Measurements from ENCODE around the gene SMTN. TPM values are rescaled to one million over a fixed set of nuclear protein-coding genes. Genes with fewer than 3 reads are reported as not detected.

The SMTN gene
- total RNA-seq, 1 donor from 2014 or later: 57.9 TPM

DNA sequence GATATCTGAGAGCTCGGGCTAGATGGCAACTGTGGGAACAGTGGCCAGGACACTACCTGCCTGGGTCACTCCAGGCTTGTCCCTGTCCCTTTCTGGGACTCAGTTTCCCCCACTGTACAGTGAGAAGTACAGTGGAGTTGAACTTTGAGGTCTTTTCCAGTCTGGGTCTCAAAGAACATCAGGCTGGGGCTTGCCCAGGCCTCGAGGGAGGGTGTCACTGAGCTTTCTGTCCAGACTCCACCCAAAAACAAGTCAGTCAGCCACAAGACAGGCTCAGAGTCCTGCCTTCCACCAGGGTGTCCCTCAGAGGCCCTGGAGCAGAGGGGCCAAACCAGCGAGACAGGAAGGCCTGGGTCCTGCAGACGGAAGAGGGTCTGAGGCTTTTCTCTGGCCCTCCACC lies 61.2 kb downstream of the SMTN start:
- no peak overlapping the region for H3K4me3 ChIP-seq (ENCODE audit: low read length in 3 of 3)
- no peak overlapping the region for H3K9ac ChIP-seq (ENCODE audit: low read depth in 1 of 3, low read length in 3 of 3)
- H3K36me3 ChIP-seq (ENCODE audit: control insufficient read depth in 3 of 3, insufficient read depth in 3 of 3, low read length in 3 of 3): no peaks in the 10 kb centered on the region
- H3K9me3 ChIP-seq (ENCODE audit: control insufficient read depth in 3 of 3, low read length in 3 of 3): peaks cover 0 to 2% (median 0%) of the 10 kb centered on the region in 3 donors
- no peak overlapping the region for H3K27ac ChIP-seq (ENCODE audit: low read depth, low read length)
- peaks cover 14 to 30% (median 20%) of the 10 kb centered on the region in 3 donors for H3K27me3 ChIP-seq (ENCODE audit: control insufficient read depth in 3 of 3, insufficient read depth in 3 of 3, low read length in 3 of 3)
- no peaks in the 10 kb centered on the region for H3K4me1 ChIP-seq (ENCODE audit: control insufficient read depth in 3 of 3, insufficient read depth in 3 of 3, low read length in 3 of 3)

DNA sequence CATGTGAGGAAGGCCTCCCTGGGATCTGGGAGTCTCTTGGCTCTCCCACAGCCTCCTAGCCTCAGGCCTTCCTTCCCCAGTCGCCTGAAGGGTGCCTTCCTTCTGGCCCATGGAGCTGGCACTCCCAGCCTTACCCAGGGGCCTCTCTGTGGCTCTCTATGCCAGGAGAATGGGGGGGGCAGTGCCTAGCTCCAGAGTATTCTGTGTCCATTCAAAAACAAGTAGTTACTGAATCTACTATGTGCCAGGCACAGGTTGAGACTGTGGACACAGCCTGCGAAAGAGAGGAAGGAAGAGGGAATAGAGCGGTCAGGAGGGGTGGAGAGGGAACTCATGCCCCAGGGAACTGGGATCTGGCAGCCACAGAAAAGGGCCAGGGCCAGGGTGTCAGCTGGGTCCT lies 61.9 kb downstream of the SMTN start:
- H3K9ac ChIP-seq (ENCODE audit: low read depth in 1 of 3, low read length in 3 of 3): no peak overlapping the region
- H3K36me3 ChIP-seq (ENCODE audit: control insufficient read depth in 3 of 3, insufficient read depth in 3 of 3, low read length in 3 of 3): no peaks in the 10 kb centered on the region
- peaks cover 14 to 23% (median 20%) of the 10 kb centered on the region in 3 donors for H3K27me3 ChIP-seq (ENCODE audit: control insufficient read depth in 3 of 3, insufficient read depth in 3 of 3, low read length in 3 of 3)
- no peak overlapping the region for H3K27ac ChIP-seq (ENCODE audit: low read depth, low read length)
- H3K4me1 ChIP-seq (ENCODE audit: control insufficient read depth in 3 of 3, insufficient read depth in 3 of 3, low read length in 3 of 3): no peaks in the 10 kb centered on the region
- no peak overlapping the region for H3K4me3 ChIP-seq (ENCODE audit: low read length in 3 of 3)
- H3K9me3 ChIP-seq (ENCODE audit: control insufficient read depth in 3 of 3, low read length in 3 of 3): peaks cover 0 to 6% (median 0%) of the 10 kb centered on the region in 3 donors

DNA sequence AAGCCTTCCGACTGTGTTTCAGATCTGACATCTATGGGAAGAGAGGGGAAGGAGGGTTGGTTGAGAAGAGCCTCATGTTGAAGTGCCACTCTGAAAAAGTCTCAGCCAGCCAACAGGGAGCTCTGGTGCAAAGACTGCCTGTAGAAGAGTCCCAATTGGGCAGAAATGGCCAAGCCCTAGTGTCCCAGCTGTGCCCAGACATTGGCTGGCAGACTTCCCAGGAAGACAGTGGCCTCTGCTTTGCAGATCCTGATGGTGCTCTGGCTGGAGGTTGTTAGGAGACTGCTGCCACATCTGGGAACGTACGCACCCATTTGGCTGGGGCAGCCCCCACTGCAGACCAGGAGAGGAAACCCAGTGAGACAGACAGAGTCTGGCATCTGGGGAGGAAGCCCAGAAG lies 62.4 kb downstream of the SMTN start:
- Histone ChIP-seq H3K36me3 (ENCODE audit: control insufficient read depth in 3 of 3, insufficient read depth in 3 of 3, low read length in 3 of 3) (no peaks in the 10 kb centered on the region), H3K27ac (ENCODE audit: low read depth, low read length) (no peak overlapping the region), H3K4me3 (ENCODE audit: low read length in 3 of 3) (no peak overlapping the region), H3K9me3 (ENCODE audit: control insufficient read depth in 3 of 3, low read length in 3 of 3) (peaks cover 0 to 6% (median 0%) of the 10 kb centered on the region in 3 donors), H3K27me3 (ENCODE audit: control insufficient read depth in 3 of 3, insufficient read depth in 3 of 3, low read length in 3 of 3) (peaks cover 9 to 18% (median 16%) of the 10 kb centered on the region in 3 donors), H3K4me1 (ENCODE audit: control insufficient read depth in 3 of 3, insufficient read depth in 3 of 3, low read length in 3 of 3) (peaks cover under 1 to 2% (median under 1%) of the 10 kb centered on the region in 3 donors), H3K9ac (ENCODE audit: low read depth in 1 of 3, low read length in 3 of 3) (no peak overlapping the region)

GRCh38 chr22:31144223-31144622 lies 63.1 kb downstream of the SMTN start:
- H3K9ac ChIP-seq (ENCODE audit: low read depth in 1 of 3, low read length in 3 of 3): no peak overlapping the region
- no peak overlapping the region for H3K27ac ChIP-seq (ENCODE audit: low read depth, low read length)
- no peaks in the 10 kb centered on the region for H3K36me3 ChIP-seq (ENCODE audit: control insufficient read depth in 3 of 3, insufficient read depth in 3 of 3, low read length in 3 of 3)
- H3K4me1 ChIP-seq (ENCODE audit: control insufficient read depth in 3 of 3, insufficient read depth in 3 of 3, low read length in 3 of 3): peaks cover 4 to 7% (median 6%) of the 10 kb centered on the region in 3 donors
- peaks cover 0 to 6% (median 0%) of the 10 kb centered on the region in 3 donors for H3K9me3 ChIP-seq (ENCODE audit: control insufficient read depth in 3 of 3, low read length in 3 of 3)
- peaks cover 7 to 12% (median 10%) of the 10 kb centered on the region in 3 donors for H3K27me3 ChIP-seq (ENCODE audit: control insufficient read depth in 3 of 3, insufficient read depth in 3 of 3, low read length in 3 of 3)
- H3K4me3 ChIP-seq (ENCODE audit: low read length in 3 of 3): no peak overlapping the region

DNA sequence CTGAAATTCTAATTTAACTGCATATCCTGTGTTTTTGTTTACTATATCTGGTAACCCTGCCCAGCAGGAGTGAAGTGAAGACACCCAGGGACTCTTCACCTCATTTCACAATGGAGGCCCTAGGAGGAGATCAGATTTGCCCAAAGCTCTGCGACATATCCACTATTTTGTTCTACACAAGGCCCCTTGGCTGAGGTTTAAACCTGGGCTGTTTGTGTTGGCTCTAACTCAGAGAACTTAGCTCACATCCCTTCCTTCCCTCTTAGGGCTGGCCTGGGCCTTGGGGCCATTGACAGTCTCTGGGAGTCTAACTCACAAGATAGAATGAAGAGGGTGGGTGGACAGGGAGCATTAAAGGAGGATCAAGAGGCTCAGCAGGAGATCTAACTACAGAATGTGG lies 67.4 kb downstream of the SMTN start:
- no peaks in the 10 kb centered on the region for H3K27me3 ChIP-seq (ENCODE audit: control insufficient read depth in 3 of 3, insufficient read depth in 3 of 3, low read length in 3 of 3)
- H3K9ac ChIP-seq (ENCODE audit: low read depth in 1 of 3, low read length in 3 of 3): peak overlapping the region in 2 of 3 donors; percentile 22 to 51
- H3K4me1 ChIP-seq (ENCODE audit: control insufficient read depth in 3 of 3, insufficient read depth in 3 of 3, low read length in 3 of 3): peaks cover 4 to 7% (median 6%) of the 10 kb centered on the region in 3 donors
- H3K27ac ChIP-seq (ENCODE audit: low read depth, low read length): peak overlapping the region; percentile 49
- H3K4me3 ChIP-seq (ENCODE audit: low read length in 3 of 3): no peak overlapping the region
- H3K36me3 ChIP-seq (ENCODE audit: control insufficient read depth in 3 of 3, insufficient read depth in 3 of 3, low read length in 3 of 3): no peaks in the 10 kb centered on the region
- peaks cover 0 to 6% (median 0%) of the 10 kb centered on the region in 3 donors for H3K9me3 ChIP-seq (ENCODE audit: control insufficient read depth in 3 of 3, low read length in 3 of 3)

DNA sequence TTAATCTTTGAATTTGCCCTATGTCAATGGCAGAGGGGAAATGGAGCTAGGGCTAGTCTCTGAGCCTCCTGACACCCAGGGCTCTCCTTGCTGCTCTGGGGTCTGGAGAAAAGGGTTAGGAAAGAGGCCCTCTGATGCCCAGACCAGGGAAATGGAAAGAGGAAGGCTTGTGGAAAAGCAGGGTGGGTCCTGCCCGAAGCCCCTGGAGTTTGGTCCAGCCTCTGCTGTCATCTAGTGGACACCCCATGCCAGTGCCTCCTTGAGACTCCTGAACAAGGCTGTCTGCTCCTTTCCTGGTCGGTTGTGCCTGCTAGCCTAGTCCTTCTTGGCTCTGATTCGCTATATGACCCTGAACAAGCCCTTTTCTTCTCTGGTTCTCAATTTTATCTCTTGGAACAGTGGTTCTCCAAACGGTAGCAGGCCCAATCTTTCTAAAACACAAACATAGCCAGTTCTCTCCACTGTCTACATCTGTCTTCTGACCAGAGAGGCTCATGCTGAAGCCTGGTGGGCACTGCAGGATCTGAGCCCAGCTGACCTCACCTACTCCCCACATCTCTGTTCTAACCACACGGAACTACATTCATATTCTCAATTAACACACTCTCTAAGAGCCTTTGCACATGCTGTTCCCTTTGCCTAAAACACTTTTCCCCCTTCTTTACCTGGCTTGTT lies 68.0 kb downstream of the SMTN start:
- H3K36me3 ChIP-seq (ENCODE audit: control insufficient read depth in 3 of 3, insufficient read depth in 3 of 3, low read length in 3 of 3): no peaks in the 10 kb centered on the region
- peak overlapping the region in 2 of 3 donors; percentile 22 to 51 for H3K9ac ChIP-seq (ENCODE audit: low read depth in 1 of 3, low read length in 3 of 3)
- H3K9me3 ChIP-seq (ENCODE audit: control insufficient read depth in 3 of 3, low read length in 3 of 3): peaks cover 0 to 6% (median 0%) of the 10 kb centered on the region in 3 donors
- peak overlapping the region; percentile 49 for H3K27ac ChIP-seq (ENCODE audit: low read depth, low read length)
- no peaks in the 10 kb centered on the region for H3K27me3 ChIP-seq (ENCODE audit: control insufficient read depth in 3 of 3, insufficient read depth in 3 of 3, low read length in 3 of 3)
- H3K4me3 ChIP-seq (ENCODE audit: low read length in 3 of 3): no peak overlapping the region
- peaks cover 4 to 7% (median 6%) of the 10 kb centered on the region in 3 donors for H3K4me1 ChIP-seq (ENCODE audit: control insufficient read depth in 3 of 3, insufficient read depth in 3 of 3, low read length in 3 of 3)

DNA sequence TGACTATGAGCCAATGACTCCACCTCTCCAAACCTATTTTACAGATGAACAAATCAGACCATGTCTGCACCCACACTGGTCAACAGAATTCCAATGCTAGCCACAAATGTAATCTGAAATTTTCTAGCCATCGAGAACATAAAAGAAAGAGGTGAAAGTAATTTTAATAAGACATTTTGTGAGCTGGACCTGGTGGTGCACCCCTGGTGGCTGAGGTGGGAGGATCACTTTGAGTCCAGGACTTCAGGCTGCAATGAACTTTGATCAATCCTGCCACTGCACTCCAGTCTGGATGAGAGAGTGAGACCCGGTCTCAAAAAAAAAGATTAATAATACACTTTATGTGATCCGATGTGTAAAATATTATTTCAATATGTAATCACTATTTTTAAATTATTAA lies 69.5 kb downstream of the SMTN start:
- Histone ChIP-seq H3K4me1 (ENCODE audit: control insufficient read depth in 3 of 3, insufficient read depth in 3 of 3, low read length in 3 of 3) (peaks cover 4 to 14% (median 7%) of the 10 kb centered on the region in 3 donors), H3K9me3 (ENCODE audit: control insufficient read depth in 3 of 3, low read length in 3 of 3) (peaks cover 0 to 6% (median 0%) of the 10 kb centered on the region in 3 donors), H3K27ac (ENCODE audit: low read depth, low read length) (no peak overlapping the region), H3K27me3 (ENCODE audit: control insufficient read depth in 3 of 3, insufficient read depth in 3 of 3, low read length in 3 of 3) (no peaks in the 10 kb centered on the region), H3K4me3 (ENCODE audit: low read length in 3 of 3) (no peak overlapping the region), H3K36me3 (ENCODE audit: control insufficient read depth in 3 of 3, insufficient read depth in 3 of 3, low read length in 3 of 3) (no peaks in the 10 kb centered on the region), H3K9ac (ENCODE audit: low read depth in 1 of 3, low read length in 3 of 3) (no peak overlapping the region)

- no peaks in the 10 kb centered on the region for H3K27me3 ChIP-seq (ENCODE audit: control insufficient read depth in 3 of 3, insufficient read depth in 3 of 3, low read length in 3 of 3)
- H3K9ac ChIP-seq (ENCODE audit: low read depth in 1 of 3, low read length in 3 of 3): no peak overlapping the region
- peaks cover 8 to 17% (median 11%) of the 10 kb centered on the region in 3 donors for H3K4me1 ChIP-seq (ENCODE audit: control insufficient read depth in 3 of 3, insufficient read depth in 3 of 3, low read length in 3 of 3)
- peaks cover 0 to 6% (median 0%) of the 10 kb centered on the region in 3 donors for H3K9me3 ChIP-seq (ENCODE audit: control insufficient read depth in 3 of 3, low read length in 3 of 3)
- no peak overlapping the region for H3K4me3 ChIP-seq (ENCODE audit: low read length in 3 of 3)
- H3K27ac ChIP-seq (ENCODE audit: low read depth, low read length): no peak overlapping the region
- no peaks in the 10 kb centered on the region for H3K36me3 ChIP-seq (ENCODE audit: control insufficient read depth in 3 of 3, insufficient read depth in 3 of 3, low read length in 3 of 3)
Measured at GRCh38 chr22:31151872-31152271, 70.8 kb downstream of the SMTN start.

GRCh38 chr22:31153357-31153756 lies 72.2 kb downstream of the SMTN start:
- H3K27ac ChIP-seq (ENCODE audit: low read depth, low read length): no peak overlapping the region
- no peak overlapping the region for H3K9ac ChIP-seq (ENCODE audit: low read depth in 1 of 3, low read length in 3 of 3)
- no peaks in the 10 kb centered on the region for H3K27me3 ChIP-seq (ENCODE audit: control insufficient read depth in 3 of 3, insufficient read depth in 3 of 3, low read length in 3 of 3)
- H3K4me1 ChIP-seq (ENCODE audit: control insufficient read depth in 3 of 3, insufficient read depth in 3 of 3, low read length in 3 of 3): peaks cover 7 to 17% (median 11%) of the 10 kb centered on the region in 3 donors
- H3K4me3 ChIP-seq (ENCODE audit: low read length in 3 of 3): no peak overlapping the region
- H3K36me3 ChIP-seq (ENCODE audit: control insufficient read depth in 3 of 3, insufficient read depth in 3 of 3, low read length in 3 of 3): no peaks in the 10 kb centered on the region
- no peaks in the 10 kb centered on the region for H3K9me3 ChIP-seq (ENCODE audit: control insufficient read depth in 3 of 3, low read length in 3 of 3)
